ENCODE results near the gene PPP5C.
A peak's percentile ranks its signal among the peaks of the same experiment; 100 is the strongest.
"Not testable (repeated sequence)": the region's sequence is repeated elsewhere in the genome, so short reads cannot be mapped to it uniquely, and the experiment has no call there.

PPP5C gene

DNA sequence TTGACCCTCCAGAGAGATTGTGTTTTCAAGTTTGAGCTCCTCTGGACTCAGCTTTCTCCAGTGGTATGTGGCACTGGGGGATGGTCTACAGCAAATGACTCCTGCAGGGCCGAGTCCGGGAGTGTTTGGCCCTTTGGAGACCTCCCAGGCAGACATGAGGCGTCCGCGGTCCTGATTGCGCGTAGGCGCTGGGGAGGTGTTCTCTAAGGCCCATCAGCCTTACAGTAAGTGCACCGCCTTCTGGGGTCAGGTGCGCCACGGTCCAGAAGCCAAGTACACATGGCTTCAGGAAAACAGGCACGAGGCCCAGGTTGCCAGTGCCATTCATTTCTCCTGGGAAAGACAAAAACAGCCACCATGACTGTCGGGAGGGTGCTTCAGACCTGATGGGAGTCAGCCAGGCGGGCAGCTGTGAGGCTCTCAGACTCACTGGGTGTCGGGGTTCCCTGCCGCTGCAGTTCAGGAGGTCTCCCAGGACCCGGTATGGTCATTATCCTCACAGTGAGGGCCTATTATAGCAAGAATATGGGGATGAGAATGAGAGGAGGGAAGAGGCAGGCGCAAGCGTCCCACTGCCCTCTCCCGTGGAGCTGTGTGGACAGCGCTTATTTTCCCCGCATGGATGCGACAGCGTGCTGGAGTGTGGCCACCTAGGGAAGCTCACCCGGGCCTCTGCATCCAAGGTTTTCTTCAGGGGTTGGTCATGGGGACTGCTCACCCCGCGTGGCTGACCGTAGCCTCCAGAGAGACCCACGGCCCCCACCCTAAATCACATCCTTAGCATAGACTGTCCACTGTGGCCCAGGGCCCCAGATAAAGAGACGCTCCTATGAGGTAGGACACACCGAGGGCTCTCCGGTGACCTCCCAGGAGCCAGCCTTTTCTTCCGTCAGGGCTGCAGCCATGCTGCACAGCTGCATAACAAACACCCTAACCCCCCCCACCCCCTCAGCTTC, 44.7 kb downstream of the PPP5C start:
- Histone ChIP-seq H3K36me3 (ENCODE audit: insufficient read depth, low read length) (peaks cover 65% of the 10 kb centered on the region), H3K4me3 (ENCODE audit: low read length) (no peak overlapping the region), H3K4me2 (ENCODE audit: low read length) (no peak overlapping the region)

DNA sequence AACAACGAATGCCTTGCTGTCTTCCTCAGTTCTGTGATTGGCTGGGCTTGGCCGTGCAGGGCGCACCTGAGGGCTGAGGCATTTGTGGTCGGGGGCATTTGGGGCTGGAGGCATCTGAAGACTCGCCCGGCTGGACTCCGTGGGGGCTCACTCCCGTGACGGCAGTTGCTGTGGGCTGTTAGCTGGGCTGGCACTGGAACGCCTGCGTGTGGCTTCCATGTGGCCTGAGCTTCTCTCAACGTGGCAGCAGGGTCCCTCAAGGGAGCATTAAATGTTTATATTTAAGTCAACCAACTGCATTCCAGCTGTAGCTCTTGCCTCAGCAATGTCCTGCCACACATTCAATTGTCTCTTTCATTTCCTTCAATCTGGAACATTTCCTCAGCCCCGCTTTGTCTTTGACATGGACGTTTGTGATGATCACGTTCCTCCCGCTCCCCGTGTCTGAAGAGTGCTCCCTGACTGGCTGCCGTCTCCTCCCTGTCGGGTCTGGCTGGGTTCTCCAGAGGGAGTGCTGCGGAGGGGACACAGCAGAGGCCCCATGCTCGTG, 45.4 kb downstream of the PPP5C start:
- Histone ChIP-seq H3K4me3 (ENCODE audit: low read length) (no peak overlapping the region), H3K27me3 (ENCODE audit: control insufficient read depth, insufficient read depth, low read length) (no peaks in the 10 kb centered on the region), H3K9me3 (replicated peaks; ENCODE audit: low read length) (no peaks in the 10 kb centered on the region), H3K4me2 (ENCODE audit: low read length) (no peak overlapping the region), H3K9ac (ENCODE audit: low read depth, low read length) (no peak overlapping the region), H3K4me1 (ENCODE audit: control insufficient read depth, insufficient read depth, low read length) (peaks cover 8% of the 10 kb centered on the region), H3K36me3 (ENCODE audit: insufficient read depth, low read length) (peaks cover 59% of the 10 kb centered on the region)

More for the DNA sequence above, 44.7 kb downstream of the PPP5C start:
- H3K27me3 ChIP-seq (ENCODE audit: control insufficient read depth, insufficient read depth, low read length), result no peaks in the 10 kb centered on the region
- H3K9me3 ChIP-seq (replicated peaks; ENCODE audit: low read length), result no peaks in the 10 kb centered on the region
- peaks cover 8% of the 10 kb centered on the region for H3K4me1 ChIP-seq (ENCODE audit: control insufficient read depth, insufficient read depth, low read length)
- no peak overlapping the region for H3K9ac ChIP-seq (ENCODE audit: low read depth, low read length)

DNA sequence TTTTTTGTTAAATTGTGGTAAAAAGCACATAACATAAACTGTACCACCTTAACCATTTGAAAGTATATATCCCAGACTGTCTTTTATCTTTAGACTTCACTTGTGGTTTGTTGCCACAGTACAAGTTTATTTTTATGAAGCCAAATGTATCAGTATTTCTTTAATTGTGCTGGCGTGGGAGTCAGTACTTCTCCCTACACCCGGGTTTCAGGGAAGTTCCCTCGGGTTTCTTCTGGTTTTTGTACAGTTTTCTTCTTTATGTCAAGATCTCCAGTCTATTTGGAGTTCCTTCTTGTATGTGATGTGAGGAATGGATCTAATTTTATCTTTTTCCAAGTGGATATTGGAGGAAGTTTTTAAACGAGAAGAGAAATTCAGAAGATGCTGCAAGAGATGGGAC, 46.0 kb downstream of the PPP5C start:
- Histone ChIP-seq H3K4me3 (ENCODE audit: low read length) (no peak overlapping the region), H3K36me3 (ENCODE audit: insufficient read depth, low read length) (peaks cover 54% of the 10 kb centered on the region), H3K4me1 (ENCODE audit: control insufficient read depth, insufficient read depth, low read length) (peaks cover 8% of the 10 kb centered on the region)

DNA sequence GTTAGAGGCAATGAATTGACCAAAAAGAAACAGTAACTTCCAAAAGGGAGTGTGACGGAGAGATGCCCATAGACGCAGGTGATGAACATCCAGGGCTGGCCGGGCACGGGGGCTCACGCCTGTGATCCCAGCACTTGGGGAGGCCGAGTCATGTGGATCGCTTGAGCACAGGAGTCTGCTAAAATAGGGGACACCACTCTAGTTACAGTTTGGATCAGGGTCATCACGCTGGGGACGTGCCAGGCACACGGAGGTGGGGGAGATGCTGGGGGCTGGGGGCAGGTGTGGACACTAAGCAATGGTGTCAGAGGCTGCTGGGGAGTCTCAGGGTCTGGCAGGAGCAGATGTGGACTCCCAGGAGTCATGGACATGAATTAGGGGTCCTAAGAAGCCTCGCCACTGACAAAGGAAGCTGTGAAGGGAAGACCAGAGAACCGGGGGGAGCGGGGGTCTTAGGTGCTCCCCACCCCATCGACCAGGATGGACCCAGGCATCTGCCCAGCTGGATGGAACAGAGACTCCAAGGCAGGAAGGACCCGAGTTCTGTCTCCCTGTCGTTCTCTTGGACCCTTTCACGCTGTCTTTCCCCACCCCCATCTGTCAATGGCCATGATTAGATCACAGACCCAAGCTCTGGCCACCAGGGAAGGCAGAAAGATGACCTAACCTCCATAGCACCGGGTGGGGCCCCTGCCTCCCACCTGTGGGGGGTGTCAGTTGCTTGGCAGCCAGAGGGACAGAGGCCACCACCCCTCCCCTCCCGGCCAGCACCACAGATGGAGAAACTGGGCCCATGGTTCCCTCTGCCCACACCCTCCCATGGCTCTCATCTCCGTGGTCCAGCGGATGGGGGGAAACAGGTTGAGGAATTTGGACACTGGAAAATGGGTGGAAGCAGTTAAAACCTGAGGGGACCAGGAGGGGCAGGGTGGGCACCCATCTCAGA, 46.8 kb downstream of the PPP5C start:
- H3K4me1 ChIP-seq (ENCODE audit: control insufficient read depth, insufficient read depth, low read length), result peaks cover 8% of the 10 kb centered on the region
- H3K9ac ChIP-seq (ENCODE audit: low read depth, low read length), result no peak overlapping the region
- H3K4me2 ChIP-seq (ENCODE audit: low read length), result no peak overlapping the region
- peaks cover 46% of the 10 kb centered on the region for H3K36me3 ChIP-seq (ENCODE audit: insufficient read depth, low read length)
- no peak overlapping the region for H3K4me3 ChIP-seq (ENCODE audit: low read length)
- no peaks in the 10 kb centered on the region for H3K27me3 ChIP-seq (ENCODE audit: control insufficient read depth, insufficient read depth, low read length)
- no peaks in the 10 kb centered on the region for H3K9me3 ChIP-seq (replicated peaks; ENCODE audit: low read length)

More for the DNA sequence above, 46.0 kb downstream of the PPP5C start:
- H3K9me3 ChIP-seq (replicated peaks; ENCODE audit: low read length), result no peaks in the 10 kb centered on the region
- H3K4me2 ChIP-seq (ENCODE audit: low read length), result no peak overlapping the region
- no peaks in the 10 kb centered on the region for H3K27me3 ChIP-seq (ENCODE audit: control insufficient read depth, insufficient read depth, low read length)
- H3K9ac ChIP-seq (ENCODE audit: low read depth, low read length), result no peak overlapping the region

DNA sequence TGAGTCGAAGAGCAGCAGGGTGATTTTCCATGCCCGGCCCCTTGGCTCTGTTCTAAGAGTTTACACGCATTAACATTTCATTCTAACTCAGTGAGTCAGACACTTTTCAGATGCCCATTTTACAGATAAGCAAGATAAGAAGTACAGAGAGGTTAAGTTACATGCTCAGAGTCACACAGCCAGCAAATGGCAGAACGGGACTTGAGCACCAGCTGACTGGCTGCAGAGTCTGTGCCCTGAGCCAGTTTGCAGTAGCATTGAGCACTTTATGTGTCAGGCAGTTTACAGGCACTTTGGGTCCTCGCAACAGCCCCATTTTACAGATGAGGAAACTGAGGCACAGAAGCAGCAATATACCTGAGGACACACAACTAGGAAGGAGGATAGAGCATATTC, 47.5 kb downstream of the PPP5C start:
- Histone ChIP-seq H3K4me3 (ENCODE audit: low read length) (no peak overlapping the region), H3K27me3 (ENCODE audit: control insufficient read depth, insufficient read depth, low read length) (no peaks in the 10 kb centered on the region), H3K4me2 (ENCODE audit: low read length) (no peak overlapping the region), H3K4me1 (ENCODE audit: control insufficient read depth, insufficient read depth, low read length) (peaks cover 8% of the 10 kb centered on the region), H3K9me3 (replicated peaks; ENCODE audit: low read length) (no peaks in the 10 kb centered on the region), H3K36me3 (ENCODE audit: insufficient read depth, low read length) (peaks cover 40% of the 10 kb centered on the region), H3K9ac (ENCODE audit: low read depth, low read length) (no peak overlapping the region)

DNA sequence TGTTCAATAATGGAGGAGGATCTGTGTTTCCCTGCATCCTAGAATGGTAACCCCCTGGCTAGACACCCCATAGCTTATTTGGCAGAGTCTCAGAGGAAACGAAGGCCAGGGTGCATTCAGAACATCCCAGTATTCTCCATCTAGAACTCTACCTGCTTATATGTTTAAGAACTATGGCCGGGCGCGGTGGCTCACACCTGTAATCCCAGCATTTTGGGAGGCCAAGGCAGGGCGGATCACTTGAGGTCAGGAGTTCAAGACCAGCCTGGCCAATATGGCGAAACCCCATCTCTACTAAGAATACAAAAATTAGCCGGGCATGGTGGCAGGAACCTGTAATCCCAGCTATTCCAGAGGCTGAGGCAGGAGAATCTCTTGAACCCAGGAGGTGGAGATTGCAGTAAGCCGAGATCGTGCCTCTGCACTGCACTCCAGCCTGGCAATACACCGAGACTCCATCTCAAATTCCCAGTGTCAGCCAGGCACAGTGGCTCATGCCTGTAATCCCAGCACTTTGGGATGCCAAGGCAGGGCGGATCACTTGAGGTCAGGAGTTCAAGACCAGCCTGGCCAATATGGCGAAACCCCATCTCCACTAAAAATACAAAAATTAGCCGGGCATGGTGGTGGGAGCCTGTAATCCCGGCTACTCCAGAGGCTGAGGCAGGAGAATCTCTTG, 51.1 kb downstream of the PPP5C start:
- H3K4me1 ChIP-seq (ENCODE audit: control insufficient read depth, insufficient read depth, low read length); H3K36me3 ChIP-seq (ENCODE audit: insufficient read depth, low read length); H3K9ac ChIP-seq (ENCODE audit: low read depth, low read length); H3K4me2 ChIP-seq (ENCODE audit: low read length); H3K9me3 ChIP-seq (replicated peaks; ENCODE audit: low read length); H3K4me3 ChIP-seq (ENCODE audit: low read length); H3K27me3 ChIP-seq (ENCODE audit: control insufficient read depth, insufficient read depth, low read length): not testable (repeated sequence)

DNA sequence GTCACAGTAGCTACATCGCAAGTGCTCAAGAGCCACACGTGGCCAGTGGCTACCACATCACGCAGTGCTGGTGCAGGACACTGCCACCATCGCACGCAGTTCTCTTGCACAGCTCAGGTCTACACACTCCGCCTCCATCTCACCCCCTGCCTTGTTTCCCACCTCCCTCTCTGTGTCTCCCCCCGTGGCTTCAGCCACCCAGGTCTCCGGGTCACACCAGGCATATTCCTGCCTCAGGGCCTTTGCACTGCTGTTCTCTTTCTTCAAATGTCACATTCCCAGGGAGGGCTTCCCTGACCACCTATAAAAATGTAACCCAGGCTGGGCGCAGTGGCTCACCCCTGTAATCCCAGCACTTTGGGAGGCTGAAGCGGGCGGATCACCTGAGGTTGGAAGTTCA, 55.8 kb downstream of the PPP5C start:
- H3K36me3 ChIP-seq (ENCODE audit: insufficient read depth, low read length), result no peaks in the 10 kb centered on the region
- H3K27me3 ChIP-seq (ENCODE audit: control insufficient read depth, insufficient read depth, low read length), result peaks cover under 1% of the 10 kb centered on the region
- H3K4me1 ChIP-seq (ENCODE audit: control insufficient read depth, insufficient read depth, low read length), result peaks cover 15% of the 10 kb centered on the region
- no peaks in the 10 kb centered on the region for H3K9me3 ChIP-seq (replicated peaks; ENCODE audit: low read length)
- H3K4me3 ChIP-seq (ENCODE audit: low read length), result no peak overlapping the region
- H3K9ac ChIP-seq (ENCODE audit: low read depth, low read length), result no peak overlapping the region
- H3K4me2 ChIP-seq (ENCODE audit: low read length), result no peak overlapping the region

DNA sequence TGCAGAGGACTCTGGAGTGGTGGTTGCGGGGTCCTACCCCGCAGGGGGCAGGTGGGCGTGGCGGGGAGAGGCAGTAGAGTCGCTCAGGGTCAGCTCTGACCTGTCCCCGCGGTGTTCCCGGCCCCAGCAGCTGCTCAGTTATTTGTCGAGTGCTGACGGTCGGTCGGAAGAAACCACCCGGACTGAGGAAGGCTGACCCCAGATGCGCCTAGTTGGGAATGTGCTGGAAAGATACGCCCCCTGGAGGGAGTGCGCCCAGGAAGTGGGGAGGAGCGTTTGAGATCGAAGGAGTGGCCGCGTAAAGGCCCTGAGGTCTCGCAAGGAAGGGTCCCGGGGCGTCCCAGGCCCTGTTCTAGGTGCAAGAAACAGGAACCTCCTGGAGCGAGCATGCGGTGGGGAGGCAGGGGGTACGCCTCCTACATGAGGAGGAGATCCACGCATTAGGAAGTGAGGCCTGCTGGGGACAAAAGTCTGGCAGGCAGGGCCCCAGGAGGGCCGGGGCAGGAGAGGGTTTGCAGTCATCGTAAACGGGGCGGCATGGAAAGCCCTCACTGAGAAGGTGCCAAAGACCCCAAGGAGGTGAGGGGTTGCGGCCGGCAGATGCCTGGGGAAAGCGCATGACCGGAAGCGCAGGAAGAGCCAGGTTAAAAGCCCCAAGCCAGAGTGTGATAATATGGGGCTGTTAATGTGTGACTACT, 57.3 kb downstream of the PPP5C start:
- H3K4me3 ChIP-seq (ENCODE audit: low read length), result peak overlapping the region; percentile 69
- peaks cover 4% of the 10 kb centered on the region for H3K27me3 ChIP-seq (ENCODE audit: control insufficient read depth, insufficient read depth, low read length)
- H3K36me3 ChIP-seq (ENCODE audit: insufficient read depth, low read length), result no peaks in the 10 kb centered on the region
- H3K9me3 ChIP-seq (replicated peaks; ENCODE audit: low read length), result no peaks in the 10 kb centered on the region
- H3K4me2 ChIP-seq (ENCODE audit: low read length), result peak overlapping the region; percentile 90
- peaks cover 22% of the 10 kb centered on the region for H3K4me1 ChIP-seq (ENCODE audit: control insufficient read depth, insufficient read depth, low read length)
- peak overlapping the region; percentile 71 for H3K9ac ChIP-seq (ENCODE audit: low read depth, low read length)

DNA sequence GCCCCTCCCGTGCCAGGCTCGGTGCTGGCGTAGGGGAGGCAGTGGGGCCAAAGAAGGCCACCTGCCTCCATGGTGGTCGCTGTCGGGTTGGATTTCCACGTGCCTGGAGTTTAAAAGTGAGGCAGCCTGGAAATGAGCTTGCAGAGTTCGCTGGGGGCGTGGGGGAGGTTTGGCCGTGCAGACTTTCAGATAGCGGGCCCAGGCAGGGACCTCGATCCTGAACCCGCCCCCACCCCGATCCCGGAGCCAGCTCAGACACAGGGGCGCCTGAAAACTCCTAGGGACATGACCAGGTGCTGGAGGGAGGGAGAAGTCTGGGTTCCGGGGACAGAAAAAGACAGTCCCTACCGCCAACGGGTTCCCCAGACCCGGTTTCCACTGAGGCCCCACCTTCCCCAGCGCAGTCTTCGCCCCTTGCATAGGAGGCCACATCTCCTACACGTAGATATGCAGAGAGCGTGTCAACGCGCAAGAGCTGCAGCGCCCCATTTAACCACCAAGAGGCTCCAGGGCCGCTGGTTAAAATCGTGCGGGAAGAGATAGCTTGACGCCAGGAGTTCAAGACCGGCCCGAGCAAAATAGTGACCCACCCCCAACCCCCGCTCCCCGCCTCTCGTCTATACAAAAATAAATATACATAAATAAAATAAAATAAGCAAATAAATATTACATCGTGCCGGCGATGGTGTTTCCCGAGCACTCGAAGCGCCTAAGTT, 58.0 kb downstream of the PPP5C start:
- H3K4me2 ChIP-seq (ENCODE audit: low read length), result peak overlapping the region; percentile 90
- H3K9me3 ChIP-seq (replicated peaks; ENCODE audit: low read length), result no peaks in the 10 kb centered on the region
- peak overlapping the region; percentile 71 for H3K9ac ChIP-seq (ENCODE audit: low read depth, low read length)
- peaks cover 22% of the 10 kb centered on the region for H3K4me1 ChIP-seq (ENCODE audit: control insufficient read depth, insufficient read depth, low read length)
- H3K4me3 ChIP-seq (ENCODE audit: low read length), result peak overlapping the region; percentile 69
- H3K27me3 ChIP-seq (ENCODE audit: control insufficient read depth, insufficient read depth, low read length), result peaks cover 4% of the 10 kb centered on the region
- no peaks in the 10 kb centered on the region for H3K36me3 ChIP-seq (ENCODE audit: insufficient read depth, low read length)

DNA sequence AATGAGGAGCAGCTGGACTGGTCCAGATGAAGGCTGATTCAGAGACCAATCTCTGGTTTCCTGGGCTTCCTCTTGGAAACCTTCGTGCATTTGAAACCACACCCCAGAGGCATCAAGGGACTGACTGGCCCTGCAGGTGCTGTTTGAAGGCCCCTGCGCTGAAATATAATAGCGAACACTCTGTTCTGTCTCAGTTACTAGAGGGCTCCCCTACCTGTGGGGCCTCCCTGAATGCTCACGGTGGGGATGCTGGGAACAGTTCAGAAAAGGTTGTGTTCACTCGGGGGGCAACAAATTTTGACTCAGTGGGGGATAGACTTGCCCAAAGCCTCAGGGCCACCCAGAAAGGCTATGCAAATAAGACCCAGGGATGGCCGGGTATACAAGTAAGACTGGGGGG, 60.1 kb downstream of the PPP5C start:
- Histone ChIP-seq H3K9me3 (replicated peaks; ENCODE audit: low read length) (no peaks in the 10 kb centered on the region), H3K27me3 (ENCODE audit: control insufficient read depth, insufficient read depth, low read length) (peaks cover 7% of the 10 kb centered on the region), H3K36me3 (ENCODE audit: insufficient read depth, low read length) (no peaks in the 10 kb centered on the region), H3K4me3 (ENCODE audit: low read length) (no peak overlapping the region), H3K9ac (ENCODE audit: low read depth, low read length) (no peak overlapping the region), H3K4me1 (ENCODE audit: control insufficient read depth, insufficient read depth, low read length) (peaks cover 34% of the 10 kb centered on the region), H3K4me2 (ENCODE audit: low read length) (no peak overlapping the region)

All from skeletal muscle satellite cell (primary cell).